Epithelial cell of proximal tubule (primary cell): ENCODE data around the gene HOXA7. TPM values are rescaled to one million over a fixed set of nuclear protein-coding genes. Genes with fewer than 3 reads are reported as not detected.

ENCODE experiments used
- DNase-seq: peaks from one replicate; pipeline ENCODE4 v3.0.0-alpha.2; 2011; ENCODE audit warnings: low read depth
- H3K4me3 ChIP-seq: 2 replicates; pipeline ENCODE4 v1.5.1; 2011; ENCODE audit warnings: low read depth, mild to moderate bottlenecking, low read length
- CTCF ChIP-seq: conservative IDR thresholded peaks from 2 replicates; pipeline ENCODE4 v1.5.1; 2012; ENCODE audit warnings: low read depth, mild to moderate bottlenecking, low read length
- total RNA-seq: library from RNA; depleted of rRNA; stranded (reverse); fragments of >200 nt; gene quantifications from 2 replicates; pipeline ENCODE4 v1.2.3, GENCODE V29; 2015

The HOXA7 gene
- total RNA-seq, 1 donor from 2014 or later: 21.4 TPM

- peak; percentile 73 for TF ChIP-seq CTCF
- peak overlapping the region; percentile 75 for H3K4me3 ChIP-seq
- DNase-seq: no peak
These were observed 5.7 kb downstream of the HOXA7 start for GRCh38 chr7:27150568-27151340.

- H3K4me3 ChIP-seq: peak overlapping the region; percentile 75
- no peak for DNase-seq
- TF ChIP-seq CTCF: no peak
These were observed 6.5 kb downstream of the HOXA7 start for GRCh38 chr7:27149842-27150567.

- no peak for TF ChIP-seq CTCF
- peak overlapping the region; percentile 75 for H3K4me3 ChIP-seq
- DNase-seq: no peak
These were observed 7.5 kb downstream of the HOXA7 start for GRCh38 chr7:27148756-27149641.

GRCh38 chr7:27148031-27148755, 8.3 kb downstream of the HOXA7 start:
- no peak for DNase-seq

GRCh38 chr7:27147199-27148030, 9.1 kb downstream of the HOXA7 start, which contains the start of gene HOXA6:
Gene HOXA6 (minus strand): TSS chr7:27147774. CDS start chr7:27147749, 25 bp downstream.
- DNase-seq: no peak
- peak within 1 kb of the TSS; percentile 75 for H3K4me3 ChIP-seq
- no peak for TF ChIP-seq CTCF

More at GRCh38 chr7:27148031-27148755, 8.3 kb downstream of the HOXA7 start:
- TF ChIP-seq CTCF: no peak
- H3K4me3 ChIP-seq: peak overlapping the region; percentile 75
